OCI-LY7 (cell line): ENCODE measurements around the gene UBAC1.

ENCODE experiments used
- CTCF ChIP-seq: fragments of 200-600 bp; sonication (generic); conservative IDR thresholded peaks from 2 replicates; pipeline ENCODE4 v1.5.1; 2014; ENCODE audit warnings: mild to moderate bottlenecking, antibody characterized with exemption, low read length, moderate library complexity, mixed read lengths
- EZH2phosphoT487 ChIP-seq: fragments of 200-600 bp; sonication (generic); IDR thresholded peaks from 2 replicates; pipeline ENCODE4 v1.6.1; 2018; ENCODE audit warnings: low read depth, borderline replicate concordance, mild to moderate bottlenecking, mixed run types, antibody characterized with exemption, low read length, moderate library complexity, mixed read lengths

- TF ChIP-seq CTCF (no peak), EZH2phosphoT487 (no peak)
Observed at GRCh38 chr9:136008693-136008997, 47.5 kb upstream of the UBAC1 start.
